ENCODE data around the gene TAS1R3. TPM values are rescaled to one million over a fixed set of nuclear protein-coding genes. Genes with fewer than 3 reads are reported as not detected.
"Not testable (repeated sequence)": the region's sequence is repeated elsewhere in the genome, so short reads cannot be mapped to it uniquely, and the experiment has no call there.

Gene TAS1R3
- total RNA-seq, 1 experiment from 2014 or later = 0.30 TPM

GRCh38 chr1:1307923-1308755 lies 22.9 kb upstream of the TAS1R3 start, which contains the start of the genes ACAP3 and PUSL1:
TSS of gene ACAP3 (minus strand) at chr1:1307930. CDS start at chr1:1307815, 115 bp downstream.
TSS of gene PUSL1 (plus strand) at chr1:1308597. CDS start at chr1:1308644, 47 bp downstream.
- DNase-seq (ENCODE audit: extremely low read depth, low read depth) = peak; percentile 80

- no peak for DNase-seq (ENCODE audit: extremely low read depth, low read depth)
Observed at GRCh38 chr1:1308756-1309250, 22.3 kb upstream of the TAS1R3 start.

GRCh38 chr1:1309251-1310108 lies 21.6 kb upstream of the TAS1R3 start:
- no peak for DNase-seq (ENCODE audit: extremely low read depth, low read depth)

GRCh38 chr1:1310109-1310385 lies 21.0 kb upstream of the TAS1R3 start:
- DNase-seq (ENCODE audit: extremely low read depth, low read depth) = no peak

- DNase-seq (ENCODE audit: extremely low read depth, low read depth) = no peak
Observed at GRCh38 chr1:1310476-1311053, 20.5 kb upstream of the TAS1R3 start.

- DNase-seq (ENCODE audit: extremely low read depth, low read depth) = no peak
Observed at GRCh38 chr1:1311107-1312104, 19.7 kb upstream of the TAS1R3 start.

- DNase-seq (ENCODE audit: extremely low read depth, low read depth) = no peak
Observed at GRCh38 chr1:1312450-1313314, 18.4 kb upstream of the TAS1R3 start.

GRCh38 chr1:1313500-1314236 lies 17.4 kb upstream of the TAS1R3 start:
- no peak for DNase-seq (ENCODE audit: extremely low read depth, low read depth)

- DNase-seq (ENCODE audit: extremely low read depth, low read depth) = no peak
Observed at GRCh38 chr1:1314237-1314586, 16.9 kb upstream of the TAS1R3 start.

- DNase-seq (ENCODE audit: extremely low read depth, low read depth) = no peak
Observed at GRCh38 chr1:1314678-1315335, 16.3 kb upstream of the TAS1R3 start.

GRCh38 chr1:1315435-1315954 lies 15.6 kb upstream of the TAS1R3 start:
- DNase-seq (ENCODE audit: extremely low read depth, low read depth) = no peak

- not testable (repeated sequence) for DNase-seq (ENCODE audit: extremely low read depth, low read depth)
Observed at GRCh38 chr1:1316199-1316598, 14.9 kb upstream of the TAS1R3 start.

GRCh38 chr1:1317420-1317819 lies 13.7 kb upstream of the TAS1R3 start:
- DNase-seq (ENCODE audit: extremely low read depth, low read depth) = no peak

- no peak for DNase-seq (ENCODE audit: extremely low read depth, low read depth)
Observed at GRCh38 chr1:1318131-1318652, 12.9 kb upstream of the TAS1R3 start.

- no peak for DNase-seq (ENCODE audit: extremely low read depth, low read depth)
Observed at GRCh38 chr1:1318777-1319645, 12.1 kb upstream of the TAS1R3 start.

- no peak for DNase-seq (ENCODE audit: extremely low read depth, low read depth)
Observed at GRCh38 chr1:1319646-1319941, 11.5 kb upstream of the TAS1R3 start.
